Fibroblast of skin of left biceps (primary cell): ENCODE results near the gene EIF3L.

Experiments
- DNase-seq, 2 experiments: peaks; one replicate each; pipeline ENCODE4 v3.0.0-alpha.2; 2013; ENCODE audit warnings: low read depth in 2 of 2

The EIF3L gene

DNA sequence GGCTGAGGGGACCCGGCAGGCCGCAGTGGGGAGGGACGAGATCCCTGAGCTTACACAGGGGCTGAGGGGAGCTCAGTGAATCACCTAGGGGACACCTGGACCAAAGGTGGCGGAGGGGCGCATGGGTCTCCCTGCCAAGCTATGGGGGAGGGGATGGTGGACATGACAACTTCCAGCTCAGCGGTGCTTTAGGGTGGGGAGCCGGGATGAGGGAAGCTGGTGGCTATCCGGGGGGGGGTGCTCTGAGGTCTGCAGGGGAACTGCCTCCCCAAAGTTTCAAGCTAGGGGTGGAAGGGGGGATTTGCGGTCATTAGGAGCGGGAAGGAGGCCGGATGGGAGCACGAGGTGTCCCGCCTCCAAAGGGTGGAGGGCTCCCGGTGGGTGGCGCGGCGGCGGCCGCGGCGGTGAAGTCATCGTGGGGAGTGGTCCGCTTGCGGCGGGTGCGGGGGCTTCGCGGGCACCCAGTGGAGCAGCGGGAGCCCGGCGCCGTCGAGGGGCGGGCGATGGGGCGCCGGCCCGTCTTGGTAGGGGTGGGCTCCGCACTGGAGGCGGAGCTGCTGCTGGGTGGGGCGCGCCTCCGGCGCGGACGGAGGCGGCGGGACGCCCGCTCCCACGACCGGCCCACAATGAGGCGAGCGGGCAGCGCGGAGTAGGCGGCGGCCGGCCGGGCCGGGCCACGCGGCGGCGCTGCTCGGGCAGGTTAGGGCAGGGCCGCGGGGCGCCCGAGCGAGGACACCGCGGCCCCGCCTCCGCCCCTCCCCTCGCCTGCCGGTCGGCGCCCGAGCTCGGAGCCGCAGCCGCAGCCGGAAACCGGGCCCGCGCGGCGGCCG lies 56.5 kb downstream of the EIF3L start, which contains the start of gene MICALL1:
Gene MICALL1, plus strand, starts transcription at position 764 of the 830 bp plus-strand sequence. CDS start 126 bp downstream, outside the sequence.
- peak; percentile 34 to 50 for DNase-seq

DNA sequence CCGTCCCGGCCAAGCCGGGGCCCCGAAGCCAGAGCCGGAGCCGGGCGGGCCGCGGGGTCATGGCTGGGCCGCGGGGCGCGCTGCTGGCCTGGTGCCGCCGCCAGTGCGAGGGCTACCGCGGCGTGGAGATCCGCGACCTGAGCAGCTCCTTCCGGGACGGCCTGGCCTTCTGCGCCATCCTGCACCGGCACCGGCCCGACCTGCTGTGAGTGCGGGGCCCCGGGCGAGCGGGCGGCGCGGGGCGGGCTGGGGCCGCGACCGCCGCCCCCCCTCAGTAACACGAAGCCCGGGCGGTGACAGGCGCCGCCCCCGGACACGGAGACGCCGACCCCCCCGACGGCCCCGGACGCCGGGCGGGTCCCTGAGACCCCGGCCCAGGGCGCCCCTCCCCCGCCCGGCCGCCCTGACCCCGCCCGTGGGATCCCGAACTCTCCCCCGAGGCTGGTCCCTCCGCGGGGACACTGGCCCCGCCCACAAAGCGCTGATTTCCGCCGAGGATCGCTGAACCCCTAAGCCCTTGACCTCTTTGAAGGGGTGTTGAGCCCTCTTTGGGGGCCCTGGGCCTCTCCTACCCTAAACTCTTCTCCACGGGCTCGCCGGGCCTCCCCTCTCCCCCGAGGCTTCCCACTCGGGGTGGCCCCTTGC lies 57.3 kb downstream of the EIF3L start:
- no peak for DNase-seq

DNA sequence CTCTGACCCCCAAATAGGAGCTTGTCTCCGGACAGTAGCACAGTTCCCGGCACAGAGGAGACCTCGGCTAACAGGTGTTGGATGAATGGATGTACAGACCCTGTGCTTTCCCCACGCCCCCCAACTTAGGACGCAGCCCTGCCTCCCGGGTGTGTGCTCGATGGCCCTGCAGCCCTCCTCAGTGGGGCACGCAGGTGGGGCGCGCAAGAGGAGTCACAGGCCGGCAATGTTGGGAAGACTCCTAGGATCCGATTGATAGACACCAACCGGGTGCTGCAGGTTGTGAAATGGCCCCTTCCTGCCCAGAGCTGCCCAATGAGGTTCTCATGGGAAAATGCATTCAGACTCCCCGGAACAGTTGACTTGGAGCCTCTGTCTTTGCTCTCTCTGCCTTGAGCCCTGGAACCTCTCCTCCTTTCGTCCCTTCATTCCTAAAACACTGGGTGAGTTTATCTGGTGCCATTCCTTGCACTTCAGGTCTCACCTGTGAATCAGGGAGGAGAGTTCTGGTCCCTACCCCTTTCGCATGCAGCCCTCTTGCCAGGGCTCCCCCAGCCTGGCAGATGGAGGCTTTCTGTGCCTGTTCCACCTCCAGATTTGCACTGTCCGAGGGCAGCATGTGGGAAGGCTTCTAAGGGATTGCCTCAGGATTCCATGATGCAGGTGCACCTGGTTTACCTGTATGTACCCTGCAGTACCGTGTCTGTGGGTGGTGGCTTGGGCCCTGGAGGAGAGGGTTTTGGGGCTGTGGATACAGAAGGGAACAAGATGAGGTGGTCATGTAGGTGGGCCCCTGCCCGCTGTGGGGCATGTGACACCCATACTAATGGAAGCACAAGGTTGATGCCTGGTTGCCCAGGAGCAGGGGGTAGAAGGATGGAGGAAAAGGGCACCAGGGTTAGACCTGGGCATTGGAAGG lies 58.1 kb downstream of the EIF3L start:
- no peak for DNase-seq

DNA sequence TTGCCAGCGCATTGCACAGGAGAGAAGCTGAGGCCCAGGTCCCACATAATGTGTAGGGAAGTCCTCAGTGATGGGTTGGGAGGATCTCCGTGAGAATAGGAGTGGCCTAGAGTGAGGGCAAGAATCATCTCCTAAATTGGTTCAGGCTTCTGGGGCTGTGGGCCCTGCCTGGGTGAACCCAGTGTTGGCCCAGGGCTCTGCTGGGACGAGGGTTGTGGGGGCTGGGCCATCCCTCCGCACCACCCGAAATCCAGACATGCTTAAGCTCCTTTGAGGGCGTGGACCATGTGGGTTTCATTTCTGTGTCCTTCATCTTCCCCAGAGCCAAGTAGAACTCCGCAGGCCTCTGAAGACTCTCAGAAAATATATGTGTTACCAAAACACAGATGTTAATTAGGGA lies 60.5 kb downstream of the EIF3L start:
- DNase-seq: peak; percentile 39 to 53

DNA sequence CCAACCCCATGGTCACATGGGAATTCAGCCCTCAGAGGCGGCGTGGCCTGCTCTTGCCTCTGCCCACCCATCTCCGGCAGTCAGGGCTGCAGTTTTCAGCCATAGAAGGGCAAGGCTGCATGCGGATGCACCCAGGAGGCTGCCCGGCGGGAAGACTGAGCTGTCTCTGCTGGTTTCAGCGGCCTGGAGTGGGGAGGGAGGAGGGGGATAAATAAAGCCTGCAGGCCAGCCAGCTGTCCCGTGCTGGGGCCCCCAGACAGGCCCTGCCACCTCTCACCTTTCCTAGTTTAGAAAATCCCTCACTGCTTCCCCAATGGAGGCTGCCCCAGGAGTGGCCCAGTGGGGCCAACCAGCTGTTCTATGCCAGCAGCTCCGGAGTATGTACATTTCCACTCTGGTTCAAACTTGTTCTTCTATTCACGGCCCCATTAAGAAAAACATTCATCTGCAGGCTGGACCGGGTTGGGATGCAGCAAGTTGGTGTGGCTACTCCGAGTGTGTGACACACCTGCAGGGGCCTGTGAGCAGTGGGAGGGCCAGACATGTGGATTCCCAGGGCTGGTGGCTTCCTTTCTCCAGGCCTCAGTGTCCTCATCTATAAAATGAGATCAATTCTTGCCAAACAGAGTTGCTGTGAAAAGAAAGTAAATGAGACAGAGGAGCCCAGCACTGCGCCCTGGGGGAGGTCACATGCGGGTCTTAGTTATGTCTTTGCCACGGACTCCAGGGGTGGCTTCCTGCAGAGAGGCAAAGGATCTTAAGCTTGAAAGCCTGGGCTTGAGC lies 61.9 kb downstream of the EIF3L start:
- no peak for DNase-seq

DNA sequence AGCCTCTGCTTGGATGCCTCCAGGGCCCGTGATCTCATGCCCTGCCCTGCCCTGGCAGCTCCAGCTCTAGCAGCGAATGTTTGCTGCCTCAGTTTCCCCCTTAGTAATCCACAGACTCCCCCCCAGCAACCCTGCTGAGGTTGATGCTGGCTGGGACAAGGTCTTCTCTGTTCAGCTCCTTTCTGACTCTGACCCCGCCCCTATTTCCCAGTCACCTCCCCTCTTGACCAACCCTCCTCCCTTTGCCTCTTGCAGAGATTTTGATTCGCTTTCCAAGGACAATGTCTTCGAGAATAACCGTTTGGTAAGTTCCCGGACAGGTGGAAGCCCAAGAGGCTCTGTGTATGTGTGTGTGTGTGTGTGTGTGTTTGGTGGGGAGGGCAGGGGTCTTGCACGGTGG lies 62.5 kb downstream of the EIF3L start:
- no peak for DNase-seq

DNA sequence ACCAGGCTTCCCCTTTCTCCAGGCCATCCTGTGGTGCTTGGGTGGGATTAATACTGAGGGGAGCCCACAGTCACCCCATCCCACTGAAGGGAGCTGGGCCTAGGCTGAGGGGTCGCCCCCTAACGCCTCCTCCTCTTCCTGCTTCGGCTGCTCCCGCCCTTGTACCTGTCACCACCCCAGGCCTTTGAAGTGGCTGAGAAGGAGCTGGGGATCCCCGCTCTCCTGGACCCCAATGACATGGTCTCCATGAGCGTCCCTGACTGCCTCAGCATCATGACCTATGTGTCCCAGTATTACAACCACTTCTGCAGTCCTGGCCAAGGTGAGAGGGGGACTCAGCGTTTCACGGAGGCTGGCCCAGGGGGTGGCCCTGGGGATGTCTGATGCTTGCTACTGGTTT lies 63.0 kb downstream of the EIF3L start:
- DNase-seq: no peak

DNA sequence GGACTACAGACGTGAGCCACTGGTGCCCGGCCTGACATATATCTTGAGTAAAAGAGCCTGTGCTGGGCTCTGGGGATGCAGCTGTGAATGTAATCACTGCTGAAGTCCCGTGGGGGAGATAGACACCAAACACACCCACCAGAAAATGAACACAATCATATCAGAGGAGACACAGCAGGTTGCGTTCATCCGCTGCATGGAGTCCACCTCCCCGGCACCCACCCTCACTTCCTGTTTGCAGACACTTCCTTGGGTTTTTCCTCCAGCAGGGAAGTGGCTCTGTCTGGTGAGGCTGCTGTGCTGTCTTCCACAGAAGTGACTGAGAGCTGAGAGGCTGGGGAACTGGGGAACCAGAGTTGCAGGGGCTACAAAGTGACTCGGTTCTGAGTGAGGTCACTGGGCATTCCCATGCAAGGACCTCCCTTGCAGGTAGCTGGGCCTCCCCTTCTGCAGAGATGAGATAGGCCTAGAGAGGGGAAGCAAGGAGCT lies 64.1 kb downstream of the EIF3L start:
- no peak for DNase-seq

DNA sequence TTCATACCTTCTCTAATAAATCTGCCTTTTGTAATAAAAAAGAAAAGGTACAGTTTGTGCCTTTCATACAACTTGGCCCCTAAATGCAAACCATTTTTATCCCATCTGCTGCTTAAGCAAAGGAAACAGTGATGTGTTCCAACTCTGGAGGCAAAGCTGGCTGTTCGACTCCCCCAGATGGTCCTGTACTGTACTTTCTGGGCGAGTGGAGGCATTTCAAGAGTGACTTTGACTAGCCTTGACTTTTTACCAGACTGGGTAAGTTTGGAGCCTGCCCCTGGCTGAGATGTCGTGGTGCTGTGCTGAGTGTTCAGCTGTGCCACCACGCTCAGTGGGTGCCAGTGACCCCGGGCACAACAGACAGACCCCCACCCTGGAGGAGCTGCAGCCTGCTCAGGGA lies 67.1 kb downstream of the EIF3L start:
- no peak for DNase-seq

DNA sequence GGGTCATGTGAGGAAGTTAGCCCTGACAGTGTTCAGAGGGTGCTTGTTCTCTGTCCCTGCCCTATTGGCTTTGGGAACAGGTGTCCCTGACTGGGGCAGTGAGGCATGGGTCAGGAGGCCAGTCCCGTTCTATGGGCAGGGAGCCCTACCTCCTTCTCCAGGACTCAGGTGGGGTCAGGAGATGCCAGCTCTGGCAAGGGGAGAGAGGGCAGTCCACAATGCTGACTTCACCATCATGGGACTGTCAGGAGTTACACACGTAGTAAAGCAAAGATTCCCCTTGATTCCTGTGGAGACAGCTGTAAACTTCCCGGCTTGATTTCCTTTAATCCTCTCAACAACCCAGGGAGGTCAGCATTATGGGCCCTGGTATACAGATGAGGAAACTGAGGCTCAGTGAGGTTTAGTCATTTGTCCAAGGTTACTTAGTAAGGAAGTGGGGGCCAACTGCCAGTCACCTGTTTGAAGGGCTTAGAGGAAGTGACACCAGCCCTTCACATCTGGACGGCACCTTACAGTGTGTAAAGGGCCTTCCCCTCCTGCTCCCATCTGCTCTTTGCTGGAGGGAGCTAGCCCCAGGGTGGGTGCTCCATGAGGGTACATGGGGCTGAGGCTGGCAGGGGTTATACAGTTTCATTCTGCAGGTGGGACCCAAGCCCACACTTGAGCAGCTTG lies 68.8 kb downstream of the EIF3L start:
- DNase-seq: no peak

DNA sequence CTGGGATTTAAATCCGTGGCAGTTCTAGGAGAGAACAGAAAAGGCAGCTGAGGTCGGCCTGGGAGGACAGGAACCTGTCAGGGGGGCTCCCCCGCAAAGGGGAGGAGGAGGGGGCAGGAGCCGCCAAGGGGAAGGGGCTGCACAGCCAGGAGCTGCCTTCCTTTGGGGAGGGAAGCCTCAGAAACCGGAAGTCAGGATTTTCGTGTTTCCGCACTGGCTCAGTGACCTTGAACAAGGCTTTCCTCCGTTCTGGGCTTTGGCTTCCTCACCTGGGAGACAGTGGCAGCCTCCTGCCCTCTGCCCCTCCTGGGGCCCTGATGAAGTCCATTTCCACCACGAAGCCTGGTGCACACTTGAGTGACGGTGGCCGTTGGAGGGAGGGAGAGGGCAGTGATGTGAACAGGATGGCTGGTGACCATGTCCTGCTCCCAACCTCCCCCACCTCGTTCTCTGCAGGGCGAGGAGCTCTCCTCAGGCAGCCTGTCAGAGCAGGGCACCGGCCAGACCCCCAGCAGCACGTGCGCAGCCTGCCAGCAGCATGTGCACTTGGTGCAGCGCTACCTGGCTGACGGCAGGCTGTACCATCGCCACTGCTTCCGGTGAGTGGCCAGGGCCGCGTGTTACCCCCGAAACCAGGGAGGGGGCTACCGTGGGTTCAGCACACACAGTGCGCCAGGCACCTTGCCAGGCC lies 69.5 kb downstream of the EIF3L start:
- DNase-seq: no peak

DNA sequence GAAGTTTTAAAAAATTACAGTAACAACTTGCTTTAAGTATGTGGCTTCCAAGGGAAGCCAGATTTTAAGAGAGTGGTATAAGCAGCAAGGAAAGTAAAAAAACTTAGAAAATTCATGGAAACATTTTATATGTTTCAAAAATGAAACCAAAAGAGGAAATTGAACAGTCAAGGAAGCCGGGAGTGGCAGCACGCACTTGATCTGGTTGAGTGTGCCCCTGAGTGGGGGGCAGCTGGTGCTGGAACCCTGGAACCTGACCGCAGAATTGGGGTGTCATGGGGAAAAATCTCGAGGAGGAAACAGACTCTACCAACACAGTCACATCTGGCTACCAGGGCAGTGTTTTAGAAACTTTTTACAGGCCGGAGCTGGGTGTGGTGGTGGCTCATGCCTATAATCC lies 70.9 kb downstream of the EIF3L start:
- DNase-seq: no peak

DNA sequence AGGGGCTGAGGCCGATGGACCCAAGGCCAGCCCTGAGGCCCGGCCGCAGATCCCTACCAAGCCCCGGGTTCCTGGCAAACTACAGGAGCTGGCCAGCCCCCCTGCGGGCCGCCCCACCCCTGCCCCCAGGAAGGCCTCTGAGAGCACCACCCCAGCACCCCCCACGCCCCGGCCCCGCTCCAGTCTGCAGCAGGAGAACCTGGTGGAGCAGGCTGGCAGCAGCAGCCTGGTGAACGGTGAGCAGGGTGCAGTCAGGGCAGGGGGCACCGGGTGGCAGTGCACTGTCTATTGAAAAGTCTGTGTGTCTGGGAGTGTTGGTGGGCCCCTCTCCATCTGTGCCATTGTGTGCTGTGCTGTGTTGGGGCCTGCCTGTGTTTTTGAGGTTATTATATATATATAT lies 73.0 kb downstream of the EIF3L start:
- DNase-seq: no peak

DNA sequence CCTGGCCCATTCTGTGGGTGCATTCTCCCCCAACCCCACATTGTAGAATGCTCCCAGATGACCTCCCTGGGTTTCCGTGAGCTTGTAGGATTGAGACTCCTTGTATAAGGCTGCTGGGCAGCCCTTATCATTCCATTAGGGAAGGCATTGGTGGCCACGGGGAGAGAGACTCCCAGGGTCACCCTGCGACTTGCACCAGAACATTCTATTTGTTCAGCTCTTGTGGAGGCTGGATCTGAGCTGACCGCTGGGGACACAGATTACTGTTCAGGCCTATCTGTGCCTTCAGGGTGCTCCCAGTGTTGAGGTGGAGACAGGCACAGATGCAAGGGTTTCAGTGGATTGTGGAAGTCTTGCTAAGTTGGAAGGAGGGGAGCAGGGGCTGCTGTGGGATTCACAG lies 74.7 kb downstream of the EIF3L start:
- no peak for DNase-seq

DNA sequence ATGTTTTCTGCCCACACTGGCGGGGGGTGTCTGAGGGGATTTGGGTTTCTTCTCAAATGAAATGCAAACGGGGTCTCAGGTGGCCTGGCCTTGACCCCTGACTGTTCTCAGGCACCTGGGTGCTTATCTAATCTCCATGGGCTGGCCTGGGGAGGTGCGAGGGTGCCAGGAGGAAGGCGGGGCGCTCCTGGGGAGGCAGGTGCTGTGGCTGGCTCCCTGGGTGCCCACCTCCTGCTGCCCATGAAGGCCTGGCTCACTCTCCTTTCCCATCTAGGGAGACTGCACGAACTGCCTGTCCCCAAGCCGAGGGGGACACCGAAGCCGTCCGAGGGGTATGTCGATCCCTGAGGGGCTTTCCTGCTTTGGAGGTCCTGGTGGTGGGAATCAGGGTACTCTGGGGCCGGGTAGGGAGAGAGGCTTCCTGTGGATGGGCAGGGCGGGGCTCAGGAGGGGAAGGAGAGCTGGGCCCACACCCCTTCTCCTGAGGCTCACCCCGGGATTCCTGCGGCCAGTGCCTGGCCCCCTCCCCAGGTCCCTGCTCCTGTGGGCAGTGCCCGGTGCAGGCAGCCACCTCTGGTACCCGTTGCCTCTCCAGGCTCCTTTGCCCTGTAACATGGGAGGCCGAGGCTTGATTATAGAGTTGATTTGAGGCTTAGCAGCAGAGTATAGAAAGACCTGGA lies 75.3 kb downstream of the EIF3L start:
- DNase-seq: no peak

DNA sequence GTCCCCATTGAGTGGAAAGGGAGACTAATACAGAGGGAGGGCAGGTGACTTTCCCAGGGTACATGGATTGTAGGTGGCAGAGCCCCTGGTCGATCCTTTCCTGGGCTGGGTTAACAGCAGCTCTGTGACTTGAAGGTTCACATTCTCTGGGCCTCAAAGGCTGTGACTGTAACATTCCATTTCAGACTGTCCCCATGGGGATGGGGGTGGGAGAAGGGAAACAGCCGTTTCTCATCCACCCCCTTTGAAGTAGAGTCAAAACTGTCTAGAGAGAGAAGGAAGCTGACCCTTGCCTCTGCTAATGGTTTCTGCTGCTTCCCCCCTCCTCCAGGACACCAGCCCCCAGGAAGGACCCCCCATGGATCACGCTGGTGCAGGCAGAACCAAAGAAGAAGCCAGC lies 76.1 kb downstream of the EIF3L start:
- DNase-seq: no peak

DNA sequence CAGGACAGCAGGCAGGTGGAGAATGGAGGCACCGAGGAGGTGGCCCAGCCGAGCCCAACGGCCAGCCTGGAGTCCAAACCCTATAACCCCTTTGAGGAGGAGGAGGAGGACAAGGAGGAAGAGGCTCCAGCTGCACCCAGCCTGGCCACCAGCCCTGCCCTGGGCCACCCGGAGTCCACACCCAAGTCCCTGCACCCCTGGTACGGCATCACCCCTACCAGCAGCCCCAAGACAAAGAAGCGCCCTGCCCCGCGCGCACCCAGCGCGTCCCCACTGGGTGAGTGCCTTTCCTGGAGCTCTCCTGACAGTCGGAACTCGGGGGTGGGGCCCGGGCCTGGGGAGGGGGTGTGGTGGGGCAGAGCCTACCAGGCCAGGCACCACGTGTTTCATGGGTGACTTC lies 76.5 kb downstream of the EIF3L start:
- DNase-seq: no peak

DNA sequence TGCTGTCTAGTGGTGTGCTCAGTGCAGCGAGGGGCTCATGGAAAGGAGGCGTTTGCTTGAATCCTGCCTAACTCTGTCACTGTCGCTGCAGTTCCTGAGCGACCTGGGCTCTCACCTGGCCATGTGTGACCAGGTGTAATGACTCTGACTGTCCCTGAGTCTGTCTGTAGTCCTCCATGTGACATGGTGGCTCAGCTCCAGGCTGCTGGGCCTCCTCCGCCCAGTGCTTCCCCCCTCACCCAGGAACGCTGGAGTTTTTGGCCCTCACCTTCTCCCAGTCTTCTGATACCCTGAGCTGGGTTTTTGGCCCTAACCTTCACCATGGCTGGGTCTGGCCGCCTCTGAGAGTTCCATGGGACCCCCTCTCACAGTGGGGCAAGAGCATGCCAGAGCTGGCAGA lies 77.1 kb downstream of the EIF3L start:
- DNase-seq: no peak

DNA sequence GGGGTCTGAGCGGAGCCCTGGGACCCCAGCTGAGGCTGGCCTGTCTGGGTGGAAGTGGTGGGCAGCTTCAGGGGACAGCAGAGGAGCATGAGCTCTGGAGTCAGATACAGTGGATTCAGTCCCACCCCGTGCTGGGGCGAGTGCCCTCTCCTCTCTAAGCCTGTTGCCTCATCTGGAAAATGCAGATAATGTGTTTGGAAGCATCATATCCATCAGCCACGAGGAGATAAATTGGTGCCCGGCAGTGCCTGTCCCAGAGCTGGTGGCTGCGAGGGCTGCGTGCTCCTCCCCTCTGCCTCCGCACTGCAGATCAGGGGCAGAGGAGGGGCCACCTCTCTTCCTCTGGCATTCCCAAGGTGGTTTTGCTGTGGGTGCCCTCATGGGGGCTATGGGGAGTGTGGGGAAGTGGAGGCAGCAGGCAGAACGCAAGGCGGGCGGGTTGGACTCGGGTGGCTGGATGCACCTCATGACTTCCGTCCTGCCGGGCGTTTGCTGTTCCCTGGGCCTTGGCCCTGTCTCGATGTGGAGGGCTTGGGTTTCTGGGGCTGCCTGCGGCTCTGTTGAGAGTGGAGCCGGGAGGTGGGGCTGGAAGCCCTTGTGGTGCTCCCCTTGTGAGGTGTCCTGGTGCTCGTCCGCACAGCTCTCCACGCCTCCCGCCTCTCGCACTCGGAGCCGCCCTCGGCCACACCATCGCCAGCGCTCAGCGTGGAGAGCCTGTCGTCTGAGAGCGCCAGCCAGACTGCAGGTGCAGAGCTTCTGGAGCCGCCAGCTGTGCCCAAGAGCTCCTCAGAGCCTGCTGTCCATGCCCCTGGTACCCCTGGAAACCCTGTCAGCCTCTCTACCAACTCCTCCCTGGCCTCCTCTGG lies 77.8 kb downstream of the EIF3L start:
- DNase-seq: no peak
